Stimulated activated CD4-positive, alpha-beta T cell treated with anti-CD3 and anti-CD28 coated beads, Interleukin-4, amount 100 ng/mL, for 24 hours (primary cell): Measurements from ENCODE around the gene CPT1B.

Experiments used
- DNase-seq: peaks from one replicate; pipeline ENCODE4 v3.0.0-alpha.2; 2020

The CPT1B gene

GRCh38 chr22:50584106-50585096 is 6.2 kb upstream of the CPT1B start:
- no peak for DNase-seq

GRCh38 chr22:50583294-50583861 is 5.2 kb upstream of the CPT1B start:
- no peak for DNase-seq

GRCh38 chr22:50582493-50583293 is 4.5 kb upstream of the CPT1B start, which contains the start of gene CHKB:
TSS of gene CHKB (minus strand) at chr22:50582849. CDS start at chr22:50582781, 68 bp downstream.
- peak; percentile 99 for DNase-seq

GRCh38 chr22:50581950-50582492 is 3.8 kb upstream of the CPT1B start:
- DNase-seq: peak; percentile 36

GRCh38 chr22:50581031-50581949 is 3.1 kb upstream of the CPT1B start:
- no peak for DNase-seq

GRCh38 chr22:50579752-50580151 is 1.5 kb upstream of the CPT1B start:
- DNase-seq: no peak

- DNase-seq: no peak
Measured at GRCh38 chr22:50578776-50579310, 616 bp upstream of the CPT1B start.

- no peak for DNase-seq
Measured at GRCh38 chr22:50577697-50577986, 585 bp downstream of the CPT1B start.

GRCh38 chr22:50576806-50577696 is 1.2 kb downstream of the CPT1B start:
- no peak for DNase-seq

- no peak for DNase-seq
Measured at GRCh38 chr22:50576070-50576469, 2.2 kb downstream of the CPT1B start.

GRCh38 chr22:50575426-50575941 is 2.7 kb downstream of the CPT1B start:
- DNase-seq: no peak

GRCh38 chr22:50574383-50574755 is 3.9 kb downstream of the CPT1B start:
- no peak for DNase-seq

- no peak for DNase-seq
Measured at GRCh38 chr22:50573491-50574382, 4.5 kb downstream of the CPT1B start.

- no peak for DNase-seq
Measured at GRCh38 chr22:50572965-50573364, 5.3 kb downstream of the CPT1B start.

GRCh38 chr22:50571264-50572175 is 6.7 kb downstream of the CPT1B start:
- no peak for DNase-seq

GRCh38 chr22:50570861-50571260 is 7.4 kb downstream of the CPT1B start:
- no peak for DNase-seq

GRCh38 chr22:50569896-50570535 is 8.2 kb downstream of the CPT1B start:
- no peak for DNase-seq

- no peak for DNase-seq
Measured at GRCh38 chr22:50569041-50569459, 9.2 kb downstream of the CPT1B start.
